Right cardiac atrium (tissue), 5 donors: ENCODE data around the gene ZNF337. TPM values are rescaled to one million over a fixed set of nuclear protein-coding genes. Genes with fewer than 3 reads are reported as not detected.
"Not testable (repeated sequence)": the region's sequence is repeated elsewhere in the genome, so short reads cannot be mapped to it uniquely, and the experiment has no call there.

Experiments
- ATAC-seq, 2 donors: fragments of 200-7000 bp; cut with Tn5 transposase; one replicate each; pipeline versions ENCODE4 v1.8.0 to v1.9.1; 2020; ENCODE audit warnings: moderate library complexity in 2 of 2, mild to moderate bottlenecking in 1 of 2
- DNase-seq, 3 donors: peaks; one replicate each; pipeline ENCODE4 v3.0.0-alpha.2; 2020
- H3K27ac ChIP-seq: one replicate; pipeline ENCODE4 v1.5.1; 2013; ENCODE audit warnings: mild to moderate bottlenecking, low read length, control low read depth, moderate library complexity
- H3K27me3 ChIP-seq: one replicate; pipeline ENCODE4 v1.6.1; 2013; ENCODE audit not compliant: control insufficient read depth, insufficient read depth
- H3K4me1 ChIP-seq: one replicate; pipeline ENCODE4 v1.6.1; 2013; ENCODE audit warnings: low read length; ENCODE audit not compliant: control insufficient read depth, insufficient read depth
- H3K4me3 ChIP-seq: one replicate; pipeline ENCODE4 v1.5.1; 2013; ENCODE audit warnings: low read length, control low read depth
- H3K9me3 ChIP-seq: one replicate; pipeline ENCODE4 v1.6.1; 2013; ENCODE audit warnings: low read length; ENCODE audit not compliant: control insufficient read depth
- WGBS: extraction: QIAGEN DNeasy Blood & Tissue Kit; methylation state at CpG from one replicate; pipeline ENCODE4 v1.1.7; 2013; 5-methylcytosine and 5-hydroxymethylcytosine counted together
- intact Hi-C, 4 donors: fragments of 100-400 bp; cut with DNase I; formaldehyde crosslinking; loops; one replicate each; pipeline versions ENCODE4 v1.11.0 to v1.14.0; 2022 to 2023
- polyA plus RNA-seq: library from polyadenylated mRNA; stranded (reverse); fragments of 200-250 nt; gene quantifications from one replicate; pipeline ENCODE4 v1.2.3, GENCODE V29; 2013
- total RNA-seq, 4 donors: library from RNA; stranded (reverse); fragmentation: NEBNext Ultra II Directional; extraction: Animal tissue kit (Norgen Biotek cat#: 25700); gene quantifications; one replicate each; pipeline ENCODE4 v1.2.1, GENCODE V29; 2021
- donor health status: healthy with polysubstance abuse.
- donor health status: DM: no; HTN: yes; CAD: no.
- donor health status: DM: no; HTN: no; CAD: no.
- donor health status: DM: no; HTN: yes; CAD: no; lungs with severe emphysema.
- donor health status: DM: yes; HTN: yes; CAD: no.

Gene ZNF337
- total and polyA plus RNA-seq, 5 donors, result 6.3 to 11.2 (median 9.4) TPM

GRCh38 chr20:25723975-25724374 is 27.3 kb upstream of the ZNF337 start:
- ATAC-seq (no peak), DNase-seq (no peak)
- intact Hi-C loops, result no loop called here
- Histone ChIP-seq H3K27me3 (no peaks in the 10 kb centered on the region), H3K27ac (no peak overlapping the region), H3K9me3 (peaks cover 4% of the 10 kb centered on the region), H3K4me3 (no peak overlapping the region), H3K4me1 (no peaks in the 10 kb centered on the region)
- 93% methylated on average over 2 of the region's 2 CpGs for WGBS

DNA sequence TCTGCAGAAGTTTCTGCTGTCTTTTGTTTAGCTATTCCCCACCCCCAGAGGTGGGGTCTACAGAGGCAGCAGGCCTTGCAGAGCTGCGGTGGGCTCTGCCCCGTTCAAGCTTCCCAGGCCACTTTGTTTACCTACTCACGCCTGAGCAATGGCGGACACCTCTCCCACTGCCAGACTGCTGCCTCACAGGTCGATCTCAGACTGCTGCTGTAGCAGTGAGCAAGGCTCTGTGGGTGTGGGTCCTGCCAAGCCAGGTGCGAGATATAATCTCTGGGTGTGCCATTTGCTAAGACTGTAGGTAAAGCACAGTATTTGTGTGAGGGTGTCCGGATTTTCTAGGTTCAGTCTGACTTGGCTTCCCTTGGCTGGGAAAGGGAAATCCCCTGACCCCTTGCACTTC is 23.6 kb upstream of the ZNF337 start:
- Histone ChIP-seq H3K9me3 (no peaks in the 10 kb centered on the region), H3K27ac (no peak overlapping the region), H3K4me3 (no peak overlapping the region), H3K4me1 (no peaks in the 10 kb centered on the region), H3K27me3 (no peaks in the 10 kb centered on the region)
- ATAC-seq (no peak), DNase-seq (no peak)
- intact Hi-C loops, result no loop called here
- 96% methylated on average over 7 of the region's 7 CpGs for WGBS

- intact Hi-C loops, H3K4me3 ChIP-seq, H3K4me1 ChIP-seq, H3K9me3 ChIP-seq, H3K27me3 ChIP-seq, ATAC-seq, H3K27ac ChIP-seq: not testable (repeated sequence)
- DNase-seq, result peak; percentile 30 to 50 (median 45)
- 78% methylated on average over 20 of the region's 20 CpGs for WGBS
These were observed 22.5 kb upstream of the ZNF337 start for GRCh38 chr20:25718896-25719809.

DNA sequence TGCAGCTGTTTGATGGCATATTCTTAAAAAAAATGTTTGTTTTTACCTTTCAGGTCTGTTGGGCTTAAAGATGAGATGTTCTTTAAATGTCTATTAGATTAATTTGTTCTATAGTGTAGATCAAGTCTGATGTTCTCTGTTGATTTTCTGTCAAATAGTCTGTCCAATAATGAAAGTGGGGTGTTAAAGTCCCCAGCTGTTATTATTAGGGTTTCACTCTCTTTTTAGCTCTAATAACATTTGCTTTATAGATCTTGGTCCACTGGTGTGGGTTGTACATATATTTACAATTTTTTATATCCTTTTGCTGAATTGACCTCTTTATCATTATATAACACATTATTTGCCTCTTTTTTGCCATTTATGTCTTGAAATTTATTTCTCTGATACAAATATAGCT is 11.0 kb upstream of the ZNF337 start:
- DNase-seq (no peak), ATAC-seq (no peak)
- Histone ChIP-seq H3K9me3 (no peaks in the 10 kb centered on the region), H3K4me1 (no peaks in the 10 kb centered on the region), H3K27me3 (no peaks in the 10 kb centered on the region), H3K27ac (no peak overlapping the region), H3K4me3 (no peak overlapping the region)
- intact Hi-C loops, result no loop called here

GRCh38 chr20:25706793-25707192 is 10.1 kb upstream of the ZNF337 start:
- WGBS, result 90% methylated on average over 6 of the region's 6 CpGs
- no peaks in the 10 kb centered on the region for H3K27me3 ChIP-seq
- ATAC-seq (no peak), DNase-seq (peak in 1 of 3 donors; percentile 44)
- H3K9me3 ChIP-seq, result no peaks in the 10 kb centered on the region
- no peaks in the 10 kb centered on the region for H3K4me1 ChIP-seq
- intact Hi-C loops, result no loop called here
- no peak overlapping the region for H3K4me3 ChIP-seq
- H3K27ac ChIP-seq, result no peak overlapping the region

- Histone ChIP-seq H3K9me3 (no peaks in the 10 kb centered on the region), H3K4me3 (no peak overlapping the region), H3K4me1 (no peaks in the 10 kb centered on the region), H3K27me3 (no peaks in the 10 kb centered on the region), H3K27ac (no peak overlapping the region)
- ATAC-seq (no peak), DNase-seq (no peak)
- intact Hi-C loops, result no loop called here
These were observed 9.2 kb upstream of the ZNF337 start for GRCh38 chr20:25705830-25706351.

GRCh38 chr20:25704303-25704702 is 7.7 kb upstream of the ZNF337 start:
- H3K27me3 ChIP-seq, H3K27ac ChIP-seq, H3K4me3 ChIP-seq, H3K4me1 ChIP-seq, ATAC-seq, intact Hi-C loops, DNase-seq, H3K9me3 ChIP-seq: not testable (repeated sequence)
- WGBS, result 95% methylated on average over 2 of the region's 2 CpGs

DNA sequence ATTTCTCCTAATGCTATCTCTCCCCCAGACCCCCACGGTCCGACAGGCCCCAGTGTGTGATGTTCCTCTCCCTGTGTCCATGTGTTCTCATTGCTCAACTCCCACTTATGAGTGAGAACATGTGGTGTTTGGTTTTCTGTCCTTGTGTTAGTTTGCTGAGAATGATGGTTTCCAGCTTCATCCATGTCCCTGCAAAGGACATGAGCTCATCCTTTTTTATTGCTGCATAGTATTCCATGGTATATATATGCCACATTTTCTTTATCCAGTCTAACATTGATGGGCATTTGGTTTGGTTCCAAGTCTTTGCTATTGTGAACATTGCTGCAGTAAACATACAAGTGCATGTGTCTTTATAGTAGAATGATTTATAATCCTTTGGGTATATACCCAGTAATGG is 4.2 kb upstream of the ZNF337 start:
- 91% methylated on average over 2 of the region's 2 CpGs for WGBS
- not testable (repeated sequence) for DNase-seq

GRCh38 chr20:25699914-25700313 is 3.3 kb upstream of the ZNF337 start:
- no peaks in the 10 kb centered on the region for H3K9me3 ChIP-seq
- H3K4me1 ChIP-seq, result peaks cover 4% of the 10 kb centered on the region
- ATAC-seq (no peak), DNase-seq (no peak)
- H3K27me3 ChIP-seq, result no peaks in the 10 kb centered on the region
- intact Hi-C loops, result no loop called here
- WGBS, result 57% methylated on average over 1 of the region's 1 CpG
- no peak overlapping the region for H3K4me3 ChIP-seq
- H3K27ac ChIP-seq, result no peak overlapping the region

More for the DNA sequence above, 4.2 kb upstream of the ZNF337 start:
- H3K27ac ChIP-seq, H3K4me3 ChIP-seq, H3K27me3 ChIP-seq, ATAC-seq, intact Hi-C loops, H3K4me1 ChIP-seq, H3K9me3 ChIP-seq: not testable (repeated sequence)

DNA sequence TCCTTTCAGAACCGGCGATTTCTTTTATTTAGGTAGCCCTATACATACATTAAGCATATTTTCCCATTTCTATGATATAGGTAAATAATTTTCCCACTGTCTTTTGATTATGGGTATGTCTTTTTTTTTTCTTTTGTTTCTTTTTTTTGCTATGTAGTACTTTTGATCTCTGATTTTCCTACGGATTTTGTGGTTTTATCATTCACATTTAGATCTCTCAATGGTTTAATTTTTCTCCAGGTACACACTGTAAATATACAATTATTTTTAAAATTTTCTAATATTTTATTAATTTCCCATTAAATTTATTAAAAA is 436 bp upstream of the ZNF337 start:
- H3K4me1 ChIP-seq, result peaks cover 4% of the 10 kb centered on the region
- H3K4me3 ChIP-seq, result peak overlapping the region; percentile 69
- no peaks in the 10 kb centered on the region for H3K9me3 ChIP-seq
- H3K27me3 ChIP-seq, result no peaks in the 10 kb centered on the region
- 2% methylated on average over 3 of the region's 3 CpGs for WGBS
- no peak overlapping the region for H3K27ac ChIP-seq
- ATAC-seq, result no peak
- no peak for DNase-seq
- intact Hi-C loops, result no loop called here

DNA sequence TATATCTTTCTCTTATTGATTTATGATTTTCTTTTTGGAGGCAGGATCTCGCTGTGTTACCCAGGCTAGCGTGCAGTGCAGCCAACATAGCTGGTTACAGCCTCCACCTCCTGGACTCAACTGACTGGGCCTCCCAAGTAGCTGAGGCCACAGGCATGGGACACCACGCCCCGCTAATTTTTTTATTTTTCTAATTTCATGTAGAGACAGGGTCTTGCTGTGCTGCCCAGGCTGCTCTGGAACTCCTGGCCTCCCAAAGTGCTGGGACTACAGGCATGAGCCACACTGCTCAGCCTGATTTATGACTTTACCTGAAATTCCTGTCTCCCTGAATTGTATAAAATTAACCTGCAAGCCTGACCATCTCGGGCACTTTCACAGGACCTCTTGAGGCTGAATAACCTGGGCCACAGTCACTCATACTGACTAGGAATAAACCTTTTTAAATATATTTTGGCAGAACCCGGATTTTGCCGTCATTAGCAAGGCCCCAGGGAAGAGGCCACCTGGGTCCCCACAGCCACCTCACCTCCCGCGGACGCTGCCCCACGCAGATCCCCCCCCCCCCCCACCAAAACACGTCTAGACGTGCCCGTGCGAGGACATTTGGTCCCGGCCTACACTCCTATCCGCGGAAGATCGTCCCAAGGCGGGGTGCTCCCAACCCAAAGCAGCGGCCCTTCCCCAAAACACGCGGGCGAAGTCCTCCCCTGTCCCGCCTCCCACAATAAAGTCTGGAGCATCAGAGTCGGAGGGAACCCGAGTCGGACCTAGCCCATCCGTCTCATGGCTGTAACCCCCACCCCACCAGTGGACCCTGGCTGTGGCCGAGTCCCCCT is 902 bp downstream of the ZNF337 start:
- Histone ChIP-seq H3K9me3 (no peaks in the 10 kb centered on the region), H3K4me1 (peaks cover 4% of the 10 kb centered on the region), H3K27me3 (no peaks in the 10 kb centered on the region), H3K27ac (peak overlapping the region; percentile 73), H3K4me3 (peak overlapping the region; percentile 69)
- 15% methylated on average over 30 of the region's 30 CpGs for WGBS
- DNase-seq (peak in 1 of 3 donors; percentile 32), ATAC-seq (peak; percentile 8 to 33)
- intact Hi-C loops, result no loop called here
